Stimulated activated effector memory CD8-positive, alpha-beta T cell treated with anti-CD3 and anti-CD28 coated beads, Interleukin-12 subunit alpha, Interleukin-12 subunit beta, amount 100 ng/mL, for 72 hours (primary cell): Measurements from ENCODE around the gene PCSK4.
"Not testable (repeated sequence)": the region's sequence is repeated elsewhere in the genome, so short reads cannot be mapped to it uniquely, and the experiment has no call there.

Experiments used
- ATAC-seq: fragments of 150-1000 bp; cut with Tn5 transposase; 2 replicates; pipeline ENCODE4 v1.10.0; 2021
- DNase-seq, 2 donors: peaks; one replicate each; pipeline ENCODE4 v3.0.0; 2021 to 2022; ENCODE audit warnings: low spot score in 2 of 2
- H3K27ac Mint-ChIP-seq: one replicate; pipeline ENCODE4 v1.8.0; 2022; ENCODE audit warnings: mild to moderate bottlenecking, mixed read lengths
- H3K36me3 Mint-ChIP-seq: one replicate; pipeline ENCODE4 v1.8.0; 2022; ENCODE audit warnings: mild to moderate bottlenecking, mixed read lengths
- H3K4me1 Mint-ChIP-seq: one replicate; pipeline ENCODE4 v1.8.0; 2022; ENCODE audit warnings: mixed read lengths
- H3K4me3 Mint-ChIP-seq: one replicate; pipeline ENCODE4 v1.8.0; 2022; ENCODE audit warnings: mild to moderate bottlenecking, mixed read lengths
- H3K9me3 Mint-ChIP-seq: one replicate; pipeline ENCODE4 v1.8.0; 2022; ENCODE audit warnings: mixed read lengths

PCSK4 gene

DNA sequence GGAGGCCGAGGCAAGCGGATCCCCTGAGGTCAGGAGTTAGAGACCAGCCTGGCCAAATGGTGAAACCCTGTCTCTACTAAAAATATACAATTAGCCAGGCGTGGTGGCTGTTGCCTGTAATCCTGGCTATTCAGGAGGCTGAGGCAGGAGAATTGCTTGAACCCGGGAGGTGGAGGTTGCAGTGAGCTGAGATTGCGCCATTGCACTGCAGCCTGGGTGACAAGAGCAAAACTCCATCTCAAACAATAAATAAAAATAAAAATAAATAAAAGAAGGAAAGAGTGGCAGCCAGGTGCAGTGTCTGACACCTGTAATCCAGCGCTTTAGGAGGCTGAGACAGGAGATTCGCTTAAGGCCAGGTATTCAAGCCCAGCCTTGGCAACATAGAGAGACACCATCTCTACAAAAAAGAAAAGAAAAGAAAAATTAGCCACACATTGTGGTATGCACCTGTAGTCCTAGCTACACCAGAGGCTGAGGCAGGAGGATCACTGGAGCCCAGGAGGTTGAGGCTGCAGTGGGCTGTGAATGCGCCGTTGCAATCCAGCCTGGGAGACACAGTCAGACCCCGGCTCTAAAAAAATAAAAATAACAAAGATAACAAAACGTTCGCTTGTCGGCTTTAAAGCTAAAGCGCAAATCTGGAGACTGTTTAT, 12.4 kb upstream of the PCSK4 start:
- no peaks in the 10 kb centered on the region for H3K9me3 Mint-ChIP-seq
- DNase-seq, result no peak
- H3K36me3 Mint-ChIP-seq, result peaks cover 2% of the 10 kb centered on the region
- H3K27ac Mint-ChIP-seq, result no peak overlapping the region
- ATAC-seq, result no peak
- H3K4me1 Mint-ChIP-seq, result peaks cover 9% of the 10 kb centered on the region
- no peak overlapping the region for H3K4me3 Mint-ChIP-seq

DNA sequence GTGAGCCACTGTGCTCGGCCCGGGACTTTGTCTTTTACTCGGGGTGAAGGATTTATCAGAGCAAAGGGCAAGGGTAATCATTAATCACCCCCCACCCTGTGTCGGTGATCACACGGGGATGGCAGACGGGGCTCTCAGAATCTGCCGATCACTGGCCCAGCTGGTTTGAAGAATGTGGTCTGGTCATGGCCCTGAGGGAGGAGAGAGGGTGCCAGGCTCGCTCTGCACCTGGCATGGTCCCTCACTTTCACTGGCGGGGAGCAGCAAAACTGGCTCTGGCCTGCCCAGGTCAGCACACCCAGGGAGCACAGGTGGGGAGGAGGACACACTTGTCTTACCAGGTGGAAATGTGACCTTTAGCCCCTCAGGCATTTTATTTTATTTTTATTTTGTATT, 11.0 kb upstream of the PCSK4 start:
- no peak overlapping the region for H3K4me3 Mint-ChIP-seq
- peaks cover 3% of the 10 kb centered on the region for H3K4me1 Mint-ChIP-seq
- no peaks in the 10 kb centered on the region for H3K36me3 Mint-ChIP-seq
- H3K9me3 Mint-ChIP-seq, result no peaks in the 10 kb centered on the region
- no peak for ATAC-seq
- no peak for DNase-seq
- no peak overlapping the region for H3K27ac Mint-ChIP-seq

DNA sequence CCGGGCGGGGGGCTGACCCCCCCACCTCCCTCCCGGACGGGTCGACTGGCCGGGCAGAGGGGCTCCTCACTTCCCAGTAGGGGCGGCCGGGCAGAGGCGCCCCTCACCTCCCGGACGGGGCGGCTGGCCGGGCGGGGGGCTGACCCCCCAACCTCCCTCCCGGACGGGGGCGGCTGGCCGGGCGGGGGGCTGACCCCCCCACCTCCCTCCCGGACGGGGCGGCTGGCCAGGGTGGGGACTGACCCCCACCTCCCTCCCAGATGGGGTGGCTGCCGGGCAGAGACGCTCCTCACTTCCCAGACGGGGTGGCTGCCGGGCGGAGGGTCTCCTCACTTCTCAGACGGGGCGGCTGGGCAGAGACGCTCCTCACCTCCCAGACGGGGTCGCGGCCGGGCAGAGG, 9.1 kb upstream of the PCSK4 start:
- not testable (repeated sequence) for ATAC-seq, H3K9me3 Mint-ChIP-seq, H3K4me3 Mint-ChIP-seq, H3K4me1 Mint-ChIP-seq, H3K27ac Mint-ChIP-seq, DNase-seq, H3K36me3 Mint-ChIP-seq

DNA sequence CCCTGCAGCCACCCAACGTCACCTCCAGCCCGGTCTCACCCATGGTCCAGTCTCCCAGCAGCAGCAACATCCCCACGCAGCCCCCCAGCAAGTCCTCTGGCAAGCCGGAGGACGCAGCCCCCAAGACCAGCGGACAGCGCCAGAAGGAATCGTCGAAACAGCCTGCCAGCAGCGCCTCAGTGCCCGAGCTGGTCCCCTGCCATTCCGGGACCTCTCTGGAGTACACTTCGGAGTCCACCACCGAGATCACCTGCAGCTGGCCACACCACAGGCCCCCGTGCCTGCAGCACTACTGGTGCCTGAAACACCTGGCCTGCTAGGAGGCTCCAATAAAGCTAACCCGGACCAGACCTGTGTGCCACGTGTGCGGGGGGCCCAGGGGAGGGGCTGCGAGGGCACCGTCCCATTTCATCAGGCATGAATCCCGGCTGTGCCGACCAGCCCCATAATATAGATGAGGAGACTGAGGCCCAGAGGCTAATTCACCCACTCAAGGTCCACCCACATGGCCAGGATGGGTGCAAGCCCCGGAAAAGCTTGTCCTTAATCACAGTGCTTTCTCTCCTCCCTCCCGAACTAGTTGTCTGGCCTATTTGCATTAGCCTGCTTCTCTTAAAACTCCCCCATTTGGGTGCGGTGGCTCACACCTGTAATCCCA, 7.6 kb upstream of the PCSK4 start:
- DNase-seq (no peak), ATAC-seq (no peak)
- no peak overlapping the region for H3K27ac Mint-ChIP-seq
- H3K36me3 Mint-ChIP-seq, result no peaks in the 10 kb centered on the region
- no peaks in the 10 kb centered on the region for H3K9me3 Mint-ChIP-seq
- H3K4me1 Mint-ChIP-seq, result no peaks in the 10 kb centered on the region
- no peak overlapping the region for H3K4me3 Mint-ChIP-seq

DNA sequence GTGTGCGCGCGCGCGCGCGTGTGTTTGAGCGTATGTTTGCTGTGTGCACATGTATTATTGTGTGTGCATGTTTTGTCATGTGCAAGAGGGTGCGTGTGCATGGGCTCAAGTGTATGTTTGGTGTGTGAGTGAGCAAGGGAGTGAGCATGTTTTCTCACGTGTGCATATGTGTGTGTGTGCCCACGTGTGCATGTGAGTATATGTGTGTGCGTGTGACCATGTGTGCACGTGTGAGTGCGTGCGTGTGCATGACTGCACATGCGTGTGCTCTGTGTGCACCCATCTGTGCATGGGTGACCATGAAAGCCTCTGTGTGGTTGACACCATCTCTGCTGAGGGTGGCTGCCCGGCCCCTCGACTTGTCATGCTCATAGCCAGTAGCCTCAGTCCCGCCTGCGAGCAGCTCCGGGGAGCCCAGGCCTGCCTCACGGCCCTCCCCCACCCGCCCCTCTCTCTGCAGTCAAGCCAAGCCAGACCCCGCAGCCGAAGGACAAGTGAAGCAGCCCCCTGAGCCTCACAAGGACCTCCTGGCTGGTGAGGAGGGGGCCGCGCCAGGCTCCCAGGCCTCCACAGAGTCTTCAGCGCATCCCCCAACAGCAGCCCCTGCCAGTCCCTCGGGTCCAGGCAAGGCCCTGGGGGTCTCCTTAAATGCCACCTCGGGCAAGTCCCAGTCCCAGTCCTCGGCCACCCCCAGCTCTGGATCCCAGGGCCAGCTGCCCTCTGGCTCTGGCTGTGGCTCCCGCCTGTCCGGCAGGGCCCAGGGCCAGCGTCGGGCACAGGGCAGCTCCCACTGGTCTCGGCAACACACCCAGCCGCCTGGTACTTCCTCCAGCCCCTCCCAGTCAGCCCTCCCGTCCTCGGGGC, 6.8 kb upstream of the PCSK4 start:
- ATAC-seq, result no peak
- Mint-ChIP-seq H3K9me3 (no peaks in the 10 kb centered on the region), H3K36me3 (peaks cover 3% of the 10 kb centered on the region), H3K4me3 (no peak overlapping the region), H3K27ac (no peak overlapping the region), H3K4me1 (peaks cover 2% of the 10 kb centered on the region)
- no peak for DNase-seq

DNA sequence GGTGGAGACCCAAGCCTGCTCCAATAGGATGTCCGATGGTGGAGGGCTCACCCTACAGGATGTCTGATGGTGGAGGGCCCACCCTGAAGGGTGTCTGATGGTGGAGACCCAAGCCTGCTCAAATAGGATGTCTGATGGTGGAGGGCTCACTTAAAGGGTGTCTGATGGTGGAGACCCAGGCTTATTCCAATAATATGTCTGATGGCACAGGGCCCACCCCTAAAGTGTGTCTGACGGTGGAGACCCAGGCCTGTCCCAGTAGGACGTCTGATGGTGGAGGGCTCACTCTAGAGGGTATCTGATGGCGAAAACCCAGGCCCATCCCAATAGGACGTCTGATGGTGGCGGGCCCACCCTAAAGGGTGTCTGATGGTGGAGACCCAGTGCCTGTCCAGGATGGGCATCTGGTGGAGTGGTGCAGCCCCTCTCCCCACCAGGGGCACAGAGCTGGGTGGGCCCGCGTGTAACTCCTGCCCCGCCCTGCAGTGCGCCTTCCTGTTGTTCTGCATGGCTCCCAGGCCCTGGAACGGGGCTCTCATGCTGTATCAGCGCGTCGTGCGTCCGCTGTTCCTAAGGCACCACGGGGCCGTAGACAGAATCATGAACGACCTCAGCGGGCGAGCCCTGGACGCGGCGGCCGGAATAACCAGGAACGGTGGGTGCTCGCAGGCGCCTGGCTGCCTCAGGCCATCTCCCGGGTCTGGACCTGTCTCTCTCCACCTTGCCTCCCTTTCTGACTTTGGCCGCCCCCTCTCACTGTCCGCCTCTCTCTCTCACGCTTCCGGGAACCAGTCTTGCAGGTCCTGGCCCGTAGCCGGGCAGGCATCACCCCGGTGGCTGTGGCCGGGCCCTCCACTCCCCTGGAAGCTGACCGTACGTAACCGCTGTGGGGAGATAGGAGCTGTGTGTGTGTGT, 5.9 kb upstream of the PCSK4 start:
- no peaks in the 10 kb centered on the region for H3K9me3 Mint-ChIP-seq
- H3K36me3 Mint-ChIP-seq, result peaks cover 7% of the 10 kb centered on the region
- H3K4me3 Mint-ChIP-seq, result no peak overlapping the region
- peaks cover 7% of the 10 kb centered on the region for H3K4me1 Mint-ChIP-seq
- H3K27ac Mint-ChIP-seq, result no peak overlapping the region
- DNase-seq, result no peak
- ATAC-seq, result no peak

DNA sequence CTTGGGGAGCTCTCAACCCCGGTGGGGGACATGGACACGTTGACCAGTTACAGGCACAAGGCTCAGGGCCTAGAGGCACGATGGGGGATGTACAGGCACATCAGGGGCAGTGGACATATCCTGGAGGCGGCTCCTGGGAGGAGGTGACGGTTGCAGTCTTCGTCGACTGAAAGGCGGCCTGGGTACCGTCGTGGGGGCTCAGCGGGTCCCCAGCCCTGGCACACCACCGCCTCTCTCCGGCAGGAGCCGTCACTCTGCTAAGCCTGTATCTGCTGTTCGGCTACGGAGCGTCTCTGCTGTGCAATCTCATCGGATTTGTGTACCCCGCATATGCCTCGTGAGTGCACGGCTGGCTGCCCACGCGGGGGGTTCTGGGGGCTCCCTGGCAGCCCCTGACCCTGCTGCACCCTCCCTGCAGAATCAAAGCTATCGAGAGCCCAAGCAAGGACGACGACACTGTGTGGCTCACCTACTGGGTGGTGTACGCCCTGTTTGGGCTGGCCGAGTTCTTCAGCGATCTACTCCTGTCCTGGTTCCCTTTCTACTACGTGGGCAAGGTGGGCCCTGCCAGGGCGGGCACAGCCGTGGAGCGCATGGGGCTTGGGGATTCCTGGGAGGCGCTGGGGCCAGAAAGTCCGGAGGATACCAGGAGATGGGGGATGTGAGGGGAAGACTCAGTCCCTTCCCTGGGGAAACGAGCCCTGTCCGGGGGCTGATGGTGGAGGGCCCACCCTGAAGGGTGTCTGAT, 5.1 kb upstream of the PCSK4 start:
- ATAC-seq, result no peak

DNA sequence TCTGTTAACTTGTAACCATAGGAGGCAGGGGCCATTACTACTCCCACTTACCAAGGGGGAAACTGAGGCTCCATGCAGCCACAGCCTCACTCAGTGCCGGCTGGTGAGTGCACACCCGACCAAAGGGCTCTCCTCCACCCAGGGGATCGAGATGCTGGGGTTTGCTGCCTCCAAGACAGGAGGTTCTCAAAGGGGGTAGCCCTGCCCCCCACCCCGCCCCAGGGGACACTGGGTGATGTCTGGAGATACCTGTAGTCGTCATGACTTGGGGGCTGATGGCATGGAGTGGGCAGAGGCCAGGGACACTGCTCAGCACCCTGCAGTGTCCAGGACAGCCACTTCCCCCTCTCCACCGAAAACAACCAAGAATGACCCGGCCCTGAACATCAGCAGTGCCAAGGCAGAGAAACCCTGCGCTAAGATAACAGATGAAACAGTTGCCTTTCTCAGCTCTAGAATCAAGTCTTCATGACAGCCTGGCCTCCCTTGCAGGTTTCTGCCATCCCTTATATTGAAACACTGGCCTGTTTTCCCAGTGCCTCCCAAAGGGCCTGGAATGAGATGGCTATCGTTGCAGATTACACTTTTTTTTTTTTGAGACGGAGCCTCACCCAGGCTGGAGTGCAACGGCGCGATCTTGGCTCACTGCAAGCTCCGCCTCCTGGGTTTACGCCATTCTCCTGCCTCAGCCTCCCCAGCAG, 4.1 kb upstream of the PCSK4 start:
- H3K4me3 Mint-ChIP-seq, result no peak overlapping the region
- no peak for ATAC-seq
- H3K9me3 Mint-ChIP-seq, result no peaks in the 10 kb centered on the region
- H3K27ac Mint-ChIP-seq, result no peak overlapping the region
- H3K36me3 Mint-ChIP-seq, result peaks cover 14% of the 10 kb centered on the region
- no peak for DNase-seq
- peaks cover 19% of the 10 kb centered on the region for H3K4me1 Mint-ChIP-seq

More for the DNA sequence above, 5.1 kb upstream of the PCSK4 start:
- Mint-ChIP-seq H3K4me1 (peaks cover 13% of the 10 kb centered on the region), H3K27ac (no peak overlapping the region), H3K4me3 (no peak overlapping the region), H3K9me3 (no peaks in the 10 kb centered on the region), H3K36me3 (peaks cover 14% of the 10 kb centered on the region)
- no peak for DNase-seq

DNA sequence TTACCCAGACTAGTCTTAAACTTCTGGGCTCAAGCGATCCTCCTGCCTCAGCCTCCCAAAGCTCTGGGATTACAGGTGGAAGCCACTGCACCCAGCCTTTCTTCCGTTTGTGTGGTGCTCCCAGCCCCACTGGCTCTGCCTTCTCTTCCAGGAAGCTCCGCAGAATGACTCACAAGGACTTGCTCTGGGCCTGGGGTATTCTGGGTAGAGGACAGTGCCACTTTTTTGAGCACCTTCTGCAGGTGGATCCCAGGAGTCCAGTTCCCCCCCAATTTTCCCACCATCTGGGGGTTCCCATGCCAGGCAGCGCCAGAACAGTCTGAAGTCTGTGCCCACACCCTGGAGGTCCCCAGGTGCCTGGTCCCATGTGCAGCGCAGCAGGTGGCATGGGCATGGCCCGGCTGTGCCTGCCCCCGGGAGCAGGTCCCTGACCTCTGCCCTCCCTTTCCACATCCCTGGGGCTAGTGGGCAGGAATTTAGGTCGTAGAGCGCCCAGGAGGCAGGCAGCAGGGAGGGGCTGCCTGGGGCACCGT, 2.4 kb upstream of the PCSK4 start:
- DNase-seq (no peak), ATAC-seq (no peak)
- H3K27ac Mint-ChIP-seq, result no peak overlapping the region
- no peaks in the 10 kb centered on the region for H3K9me3 Mint-ChIP-seq
- peaks cover 19% of the 10 kb centered on the region for H3K4me1 Mint-ChIP-seq
- peak overlapping the region; percentile 76 for H3K4me3 Mint-ChIP-seq
- peaks cover 14% of the 10 kb centered on the region for H3K36me3 Mint-ChIP-seq

DNA sequence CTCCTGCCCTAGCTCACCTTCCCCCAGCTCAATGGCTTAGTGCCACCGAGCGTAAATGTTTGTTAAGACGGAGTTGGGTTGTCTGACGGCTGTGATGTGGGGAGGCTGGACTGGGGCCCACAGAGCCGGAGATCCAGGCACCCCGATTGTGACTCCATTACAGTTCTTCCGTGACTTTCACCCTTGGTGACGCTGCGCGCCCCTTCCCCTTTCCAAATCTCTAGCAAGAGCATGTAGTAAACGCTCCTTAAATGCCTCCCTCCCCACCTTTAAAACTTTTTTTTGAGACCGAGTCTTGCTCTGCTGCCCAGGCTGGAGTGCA, 1.7 kb upstream of the PCSK4 start:
- H3K4me3 Mint-ChIP-seq, result peak overlapping the region; percentile 76
- H3K27ac Mint-ChIP-seq, result no peak overlapping the region
- peaks cover 14% of the 10 kb centered on the region for H3K36me3 Mint-ChIP-seq
- no peaks in the 10 kb centered on the region for H3K9me3 Mint-ChIP-seq
- DNase-seq (no peak), ATAC-seq (no peak)
- peaks cover 19% of the 10 kb centered on the region for H3K4me1 Mint-ChIP-seq

DNA sequence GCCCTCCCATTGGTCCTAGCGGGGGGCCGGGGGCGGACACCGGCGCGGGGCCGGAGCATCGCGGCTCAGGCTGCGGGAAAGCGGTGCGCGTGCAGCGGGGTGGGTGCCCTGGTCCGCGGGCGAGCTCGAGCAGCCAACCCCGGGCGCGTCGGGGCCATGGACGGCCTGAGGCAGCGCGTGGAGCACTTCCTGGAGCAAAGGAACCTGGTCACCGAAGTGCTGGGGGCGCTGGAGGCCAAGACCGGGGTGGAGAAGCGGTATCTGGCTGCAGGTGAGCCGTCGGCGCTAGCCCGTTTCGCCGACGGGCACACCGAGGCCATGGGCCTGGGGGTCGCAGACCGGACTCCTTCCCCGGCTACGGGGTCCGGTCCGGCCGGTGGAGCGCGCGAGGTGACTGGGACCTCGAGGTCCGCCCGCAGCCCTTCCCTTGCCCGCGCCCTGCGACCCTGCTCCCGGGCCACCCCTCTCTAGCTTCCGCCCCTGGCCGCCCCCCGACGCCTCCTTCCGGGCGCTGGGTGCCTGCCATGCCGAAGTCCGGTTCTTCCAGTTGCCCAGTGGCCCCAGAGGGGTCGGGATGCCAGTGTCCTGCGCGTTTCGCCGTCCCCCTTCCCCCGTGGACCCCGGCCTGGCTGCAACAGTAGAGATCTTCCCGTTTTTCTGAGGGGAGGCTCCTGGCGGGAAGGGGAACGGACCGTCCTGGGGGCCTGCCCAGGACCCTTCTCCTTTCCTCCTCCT, 1.1 kb upstream of the PCSK4 start, which contains the start of gene REEP6:
REEP6 (plus strand) TSS at position 68 of the 735 bp plus-strand sequence; CDS start at position 157, 89 bp downstream.
- ATAC-seq, result no peak
- H3K36me3 Mint-ChIP-seq, result peaks cover 14% of the 10 kb centered on the region
- DNase-seq, result no peak
- peak within 1 kb of the TSS; percentile 62 for H3K27ac Mint-ChIP-seq
- peaks cover 19% of the 10 kb centered on the region for H3K4me1 Mint-ChIP-seq
- H3K4me3 Mint-ChIP-seq, result peak within 1 kb of the TSS; percentile 76
- H3K9me3 Mint-ChIP-seq, result no peaks in the 10 kb centered on the region

DNA sequence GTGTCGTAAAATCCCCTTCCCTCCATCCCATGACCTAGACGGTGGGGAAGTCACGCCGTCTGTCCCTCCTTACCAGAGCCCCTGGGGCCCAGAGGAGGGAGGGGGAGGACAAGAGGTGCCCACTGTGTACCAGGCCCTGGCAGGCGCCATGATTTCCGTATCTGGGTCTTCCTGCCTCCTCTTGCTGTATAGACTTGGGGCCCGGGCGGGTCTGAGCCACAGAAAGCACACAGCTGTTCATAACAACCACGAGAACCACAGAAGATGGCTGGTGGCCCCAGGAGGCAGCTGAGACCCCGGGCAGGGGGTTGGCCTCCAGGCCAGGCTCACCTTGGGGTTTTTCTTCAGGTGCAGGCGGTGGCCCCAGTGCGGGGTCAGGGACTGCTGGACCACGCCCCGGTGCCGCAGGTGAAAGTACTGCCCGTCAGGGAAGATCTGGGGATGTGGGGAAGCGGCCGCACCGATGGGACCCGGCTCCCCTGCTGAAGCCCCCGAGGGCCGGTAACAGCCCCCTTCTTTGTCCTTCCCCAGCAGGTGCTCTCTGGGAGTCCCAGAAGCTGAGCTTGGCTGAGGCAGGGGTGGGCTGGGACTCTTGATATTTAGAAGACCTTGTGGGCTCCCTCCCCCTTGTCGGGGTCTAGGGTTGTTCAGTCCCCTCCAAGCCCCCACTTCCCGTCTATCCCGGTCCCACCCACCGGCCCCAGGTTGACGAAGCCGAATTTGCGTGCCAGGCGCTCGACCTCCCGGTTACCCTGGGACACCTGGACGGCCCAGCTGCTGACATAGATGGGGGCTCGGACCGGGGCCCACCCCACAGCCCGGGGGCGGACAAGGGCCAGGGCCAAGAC, 463 bp downstream of the PCSK4 start:
- Mint-ChIP-seq H3K4me3 (peak overlapping the region; percentile 76), H3K36me3 (peaks cover 14% of the 10 kb centered on the region), H3K4me1 (peaks cover 19% of the 10 kb centered on the region), H3K9me3 (no peaks in the 10 kb centered on the region), H3K27ac (no peak overlapping the region)
- no peak for DNase-seq
- no peak for ATAC-seq

DNA sequence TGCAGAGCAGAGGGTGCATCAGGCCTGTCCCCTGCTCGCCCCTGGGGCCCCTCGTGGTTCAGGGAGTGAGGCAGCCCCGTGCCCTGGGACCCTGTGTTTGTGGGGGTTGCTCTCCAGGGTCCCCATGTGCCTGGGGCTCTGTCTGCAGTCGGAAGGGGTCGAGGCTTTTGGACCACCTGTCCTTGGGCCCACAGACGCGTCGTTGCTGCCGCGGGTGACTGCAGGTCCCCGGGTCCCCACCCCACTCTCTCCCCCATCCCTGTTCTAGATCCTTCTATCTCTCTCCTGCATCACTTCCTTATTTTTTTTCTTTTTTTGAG, 1.9 kb downstream of the PCSK4 start:
- Mint-ChIP-seq H3K27ac (no peak overlapping the region), H3K36me3 (peaks cover 14% of the 10 kb centered on the region), H3K4me1 (peaks cover 19% of the 10 kb centered on the region), H3K9me3 (no peaks in the 10 kb centered on the region), H3K4me3 (no peak overlapping the region)
- DNase-seq (no peak), ATAC-seq (no peak)
